Neural cell (in vitro differentiated cells): ENCODE data around the gene ST8SIA4. TPM values are rescaled to one million over a fixed set of nuclear protein-coding genes. Genes with fewer than 3 reads are reported as not detected.

Experiments
- H2AFZ ChIP-seq: fragments of 200-600, 300-800 bp; sonication (generic), shearing (Covaris generic); 2 replicates; pipeline ENCODE4 v1.6.0; 2014; ENCODE audit warnings: low read depth, mild to moderate bottlenecking, antibody characterized with exemption, low read length, moderate library complexity
- H3F3A ChIP-seq: fragments of 200-600 bp; shearing (Covaris generic); 2 replicates; pipeline ENCODE4 v1.6.1; 2016; ENCODE audit warnings: mild to moderate bottlenecking, moderate library complexity, mixed read lengths, antibody characterized with exemption, low read length; ENCODE audit not compliant: insufficient read depth, poor library complexity, severe bottlenecking
- H3K27ac ChIP-seq: fragments of 200-600, 300-800 bp; sonication (generic), shearing (Covaris generic); 2 replicates; pipeline ENCODE4 v1.5.1; 2014; ENCODE audit warnings: mild to moderate bottlenecking, low read length, moderate library complexity
- H3K27me3 ChIP-seq: fragments of 300-800, 200-600 bp; sonication (generic), shearing (Covaris generic); 2 replicates; pipeline ENCODE4 v1.6.0; 2014; ENCODE audit warnings: mild to moderate bottlenecking, low read depth, low read length, moderate library complexity; ENCODE audit not compliant: insufficient read depth
- H3K36me3 ChIP-seq: fragments of 300-800, 200-600 bp; sonication (generic), shearing (Covaris generic); 2 replicates; pipeline ENCODE4 v1.5.1; 2014; ENCODE audit warnings: mild to moderate bottlenecking, antibody characterized with exemption, low read length, moderate library complexity; ENCODE audit not compliant: insufficient read depth
- H3K4me2 ChIP-seq: fragments of 300-800, 200-600 bp; sonication (generic), shearing (Covaris generic); 2 replicates; pipeline ENCODE4 v1.6.0; 2014; ENCODE audit warnings: mild to moderate bottlenecking, low read length
- H3K4me3 ChIP-seq: fragments of 300-800, 200-600 bp; sonication (generic), shearing (Covaris generic); 2 replicates; pipeline ENCODE4 v1.5.1; 2014; ENCODE audit warnings: mild to moderate bottlenecking, low read length, moderate library complexity
- H3K79me2 ChIP-seq: fragments of 200-600 bp; shearing (Covaris generic); replicated peaks from 2 replicates; pipeline ENCODE4 v1.6.0; 2014; ENCODE audit warnings: mild to moderate bottlenecking, low read length, moderate library complexity; ENCODE audit not compliant: insufficient read depth
- H3K9ac ChIP-seq: fragments of 300-800, 200-600 bp; sonication (generic), shearing (Covaris generic); 2 replicates; pipeline ENCODE4 v1.6.1; 2016; ENCODE audit warnings: mild to moderate bottlenecking, low read length, mixed read lengths
- H3K9me2 ChIP-seq: fragments of 200-600 bp; shearing (Covaris generic); 2 replicates; pipeline ENCODE4 v1.6.1; 2016; ENCODE audit warnings: mild to moderate bottlenecking, low read length, mixed read lengths; ENCODE audit not compliant: insufficient read depth
- H3K9me3 ChIP-seq: fragments of 200-600, 300-800 bp; sonication (generic), shearing (Covaris generic); 2 replicates; pipeline ENCODE4 v1.6.1; 2016; ENCODE audit warnings: mild to moderate bottlenecking, mixed run types, low read length, moderate library complexity, mixed read lengths
- H4K20me1 ChIP-seq: fragments of 200-600 bp; shearing (Covaris generic); 2 replicates; pipeline ENCODE4 v1.6.1; 2016; ENCODE audit warnings: mild to moderate bottlenecking, mixed run types; ENCODE audit not compliant: insufficient read depth
- EP300 ChIP-seq: fragments of 450-650 bp; conservative IDR thresholded peaks from 2 replicates; pipeline ENCODE4 v1.6.1; 2014; ENCODE audit warnings: antibody characterized with exemption, mild to moderate bottlenecking, moderate library complexity; ENCODE audit not compliant: poor library complexity, severe bottlenecking
- EZH2 ChIP-seq: fragments of 200-600, 300-800 bp; shearing (Covaris generic), sonication (generic); IDR thresholded peaks from 2 replicates; pipeline ENCODE4 v1.6.1; 2014; ENCODE audit warnings: antibody characterized with exemption, low read length, borderline replicate concordance, mild to moderate bottlenecking; ENCODE audit not compliant: insufficient read depth, poor library complexity, severe bottlenecking
- MXI1 ChIP-seq: fragments of 450-650 bp; conservative IDR thresholded peaks from 2 replicates; pipeline ENCODE4 v1.6.1; 2014; ENCODE audit warnings: antibody characterized with exemption, mild to moderate bottlenecking; ENCODE audit not compliant: poor library complexity, severe bottlenecking
- POLR2AphosphoS5 ChIP-seq: IDR thresholded peaks from 2 replicates; pipeline ENCODE4 v1.6.1; 2012
- RAD21 ChIP-seq: fragments of 450-650 bp; conservative IDR thresholded peaks from 2 replicates; pipeline ENCODE4 v1.6.1; 2014; ENCODE audit warnings: antibody characterized with exemption, mild to moderate bottlenecking, moderate library complexity
- SMC3 ChIP-seq: fragments of 450-650 bp; conservative IDR thresholded peaks from 2 replicates; pipeline ENCODE4 v1.6.1; 2014; ENCODE audit warnings: antibody characterized with exemption, mild to moderate bottlenecking, moderate library complexity; ENCODE audit not compliant: poor library complexity
- TAF1 ChIP-seq: IDR thresholded peaks from 2 replicates; pipeline ENCODE4 v1.6.1; 2012; ENCODE audit warnings: low read depth
- polyA plus RNA-seq: library from polyadenylated mRNA; depleted of rRNA; stranded (reverse); fragments of >200 nt; gene quantifications from 2 replicates; pipeline ENCODE4 v1.2.3, GENCODE V29; 2014
- TF ChIP-seq, protein P1 (sequence below): fragments of 450-650 bp; IDR thresholded peaks from 2 replicates; pipeline ENCODE4 v1.5.1; 2014; ENCODE audit warnings: antibody characterized with exemption, mild to moderate bottlenecking, moderate library complexity; ENCODE audit not compliant: poor library complexity, severe bottlenecking
- TF ChIP-seq, protein P2 (sequence below): IDR thresholded peaks from 2 replicates; pipeline ENCODE4 v1.6.1; 2012; ENCODE audit warnings: borderline replicate concordance

Gene ST8SIA4
- polyA plus RNA-seq, 1 donor from 2014 or later: 15.6 TPM

DNA sequence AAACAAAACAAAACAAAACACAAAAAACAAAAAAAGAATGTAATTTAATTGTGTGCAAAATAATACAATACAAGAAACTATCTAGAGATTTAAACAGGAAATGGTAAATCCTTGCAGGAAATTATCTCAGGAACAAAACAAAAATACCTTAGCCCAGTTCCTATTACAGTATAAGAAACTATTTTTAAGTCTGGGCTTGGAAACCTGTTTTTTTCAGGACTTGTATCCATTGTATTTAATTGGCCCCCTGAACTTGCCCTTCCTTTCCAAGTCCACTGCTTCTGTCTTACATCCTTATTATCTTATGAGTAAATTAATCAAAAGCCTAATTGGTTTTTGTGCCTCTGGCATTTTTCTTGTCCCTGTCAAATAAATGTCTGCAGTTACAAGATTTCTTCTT is 48.5 kb downstream of the ST8SIA4 start:
- Histone ChIP-seq H3K9me2 (no peaks in the 10 kb centered on the region), H3K36me3 (no peaks in the 10 kb centered on the region), H3K4me2 (no peak overlapping the region), H3F3A (no peaks in the 10 kb centered on the region), H3K4me3 (no peak overlapping the region), H2AFZ (no peak overlapping the region), H3K9ac (no peak overlapping the region), H3K27me3 (no peaks in the 10 kb centered on the region), H4K20me1 (no peaks in the 10 kb centered on the region), H3K27ac (no peak overlapping the region), H3K9me3 (no peaks in the 10 kb centered on the region), H3K79me2 (no peaks in the 10 kb centered on the region)
- TF ChIP-seq EZH2 (no peak), RAD21 (no peak), POLR2AphosphoS5 (no peak), SMC3 (no peak), EP300 (no peak)
- TF ChIP-seq, protein P1, sequence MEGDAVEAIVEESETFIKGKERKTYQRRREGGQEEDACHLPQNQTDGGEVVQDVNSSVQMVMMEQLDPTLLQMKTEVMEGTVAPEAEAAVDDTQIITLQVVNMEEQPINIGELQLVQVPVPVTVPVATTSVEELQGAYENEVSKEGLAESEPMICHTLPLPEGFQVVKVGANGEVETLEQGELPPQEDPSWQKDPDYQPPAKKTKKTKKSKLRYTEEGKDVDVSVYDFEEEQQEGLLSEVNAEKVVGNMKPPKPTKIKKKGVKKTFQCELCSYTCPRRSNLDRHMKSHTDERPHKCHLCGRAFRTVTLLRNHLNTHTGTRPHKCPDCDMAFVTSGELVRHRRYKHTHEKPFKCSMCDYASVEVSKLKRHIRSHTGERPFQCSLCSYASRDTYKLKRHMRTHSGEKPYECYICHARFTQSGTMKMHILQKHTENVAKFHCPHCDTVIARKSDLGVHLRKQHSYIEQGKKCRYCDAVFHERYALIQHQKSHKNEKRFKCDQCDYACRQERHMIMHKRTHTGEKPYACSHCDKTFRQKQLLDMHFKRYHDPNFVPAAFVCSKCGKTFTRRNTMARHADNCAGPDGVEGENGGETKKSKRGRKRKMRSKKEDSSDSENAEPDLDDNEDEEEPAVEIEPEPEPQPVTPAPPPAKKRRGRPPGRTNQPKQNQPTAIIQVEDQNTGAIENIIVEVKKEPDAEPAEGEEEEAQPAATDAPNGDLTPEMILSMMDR: no peak

DNA sequence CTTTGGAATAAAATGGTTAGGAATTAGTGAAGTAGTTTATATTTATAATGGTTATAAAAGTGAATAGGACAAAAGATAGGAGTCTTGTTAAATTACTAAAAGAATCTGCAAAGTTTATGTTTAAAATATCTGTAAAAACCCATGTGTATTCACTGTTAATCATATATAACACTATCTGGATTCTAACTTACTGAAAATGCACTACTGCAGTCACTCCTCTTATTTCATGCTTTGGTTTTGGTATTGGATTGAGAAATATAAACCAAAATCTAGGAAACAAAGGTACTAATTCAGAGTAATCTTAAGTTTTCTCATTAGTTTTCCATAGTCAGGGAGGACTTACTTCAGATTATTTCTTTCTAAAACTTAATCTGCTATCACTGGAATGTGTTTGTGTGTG is 49.5 kb downstream of the ST8SIA4 start:
- Histone ChIP-seq H3K4me2 (no peak overlapping the region), H3F3A (no peaks in the 10 kb centered on the region), H3K4me3 (no peak overlapping the region), H3K27ac (no peak overlapping the region), H2AFZ (no peak overlapping the region), H3K36me3 (no peaks in the 10 kb centered on the region), H3K79me2 (no peaks in the 10 kb centered on the region), H3K9ac (no peak overlapping the region), H3K27me3 (no peaks in the 10 kb centered on the region), H4K20me1 (no peaks in the 10 kb centered on the region), H3K9me3 (no peaks in the 10 kb centered on the region), H3K9me2 (no peaks in the 10 kb centered on the region)
- TF ChIP-seq, protein P1: no peak
- TF ChIP-seq SMC3 (no peak), MXI1 (no peak), RAD21 (no peak), TAF1 (no peak), POLR2AphosphoS5 (no peak), EZH2 (no peak), EP300 (no peak)
- TF ChIP-seq, protein P2, sequence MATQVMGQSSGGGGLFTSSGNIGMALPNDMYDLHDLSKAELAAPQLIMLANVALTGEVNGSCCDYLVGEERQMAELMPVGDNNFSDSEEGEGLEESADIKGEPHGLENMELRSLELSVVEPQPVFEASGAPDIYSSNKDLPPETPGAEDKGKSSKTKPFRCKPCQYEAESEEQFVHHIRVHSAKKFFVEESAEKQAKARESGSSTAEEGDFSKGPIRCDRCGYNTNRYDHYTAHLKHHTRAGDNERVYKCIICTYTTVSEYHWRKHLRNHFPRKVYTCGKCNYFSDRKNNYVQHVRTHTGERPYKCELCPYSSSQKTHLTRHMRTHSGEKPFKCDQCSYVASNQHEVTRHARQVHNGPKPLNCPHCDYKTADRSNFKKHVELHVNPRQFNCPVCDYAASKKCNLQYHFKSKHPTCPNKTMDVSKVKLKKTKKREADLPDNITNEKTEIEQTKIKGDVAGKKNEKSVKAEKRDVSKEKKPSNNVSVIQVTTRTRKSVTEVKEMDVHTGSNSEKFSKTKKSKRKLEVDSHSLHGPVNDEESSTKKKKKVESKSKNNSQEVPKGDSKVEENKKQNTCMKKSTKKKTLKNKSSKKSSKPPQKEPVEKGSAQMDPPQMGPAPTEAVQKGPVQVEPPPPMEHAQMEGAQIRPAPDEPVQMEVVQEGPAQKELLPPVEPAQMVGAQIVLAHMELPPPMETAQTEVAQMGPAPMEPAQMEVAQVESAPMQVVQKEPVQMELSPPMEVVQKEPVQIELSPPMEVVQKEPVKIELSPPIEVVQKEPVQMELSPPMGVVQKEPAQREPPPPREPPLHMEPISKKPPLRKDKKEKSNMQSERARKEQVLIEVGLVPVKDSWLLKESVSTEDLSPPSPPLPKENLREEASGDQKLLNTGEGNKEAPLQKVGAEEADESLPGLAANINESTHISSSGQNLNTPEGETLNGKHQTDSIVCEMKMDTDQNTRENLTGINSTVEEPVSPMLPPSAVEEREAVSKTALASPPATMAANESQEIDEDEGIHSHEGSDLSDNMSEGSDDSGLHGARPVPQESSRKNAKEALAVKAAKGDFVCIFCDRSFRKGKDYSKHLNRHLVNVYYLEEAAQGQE: no peak
